Aorta (tissue), 5 donors: ENCODE data around the gene PALM3. TPM values are rescaled to one million over a fixed set of nuclear protein-coding genes. Genes with fewer than 3 reads are reported as not detected.
"Not testable (repeated sequence)": the region's sequence is repeated elsewhere in the genome, so short reads cannot be mapped to it uniquely, and the experiment has no call there.

Experiments used
- ATAC-seq: fragments of 200-7000 bp; cut with Tn5 transposase; one replicate; pipeline ENCODE4 v1.9.1; 2022; ENCODE audit warnings: moderate library complexity; ENCODE audit not compliant: low FRiP score
- DNase-seq, 2 donors: peaks; one replicate each; pipeline ENCODE4 v3.0.0-alpha.2; 2020
- H3K27ac ChIP-seq, 2 donors: one replicate each; pipeline ENCODE4 v1.5.1; 2013; ENCODE audit warnings: low read length in 2 of 2, mild to moderate bottlenecking in 2 of 2, moderate library complexity in 2 of 2, control low read depth in 1 of 2, inconsistent platforms in 1 of 2, low read depth in 1 of 2
- H3K27me3 ChIP-seq, 2 donors: one replicate each; pipeline ENCODE4 v1.6.1; 2013; ENCODE audit warnings: control low read depth in 1 of 2, low read length in 1 of 2, mild to moderate bottlenecking in 1 of 2, moderate library complexity in 1 of 2; ENCODE audit not compliant: insufficient read depth in 2 of 2, control insufficient read depth in 1 of 2
- H3K36me3 ChIP-seq, 2 donors: one replicate each; pipeline ENCODE4 v1.6.1; 2013; ENCODE audit warnings: control low read depth in 1 of 2, low read length in 1 of 2, mild to moderate bottlenecking in 1 of 2; ENCODE audit not compliant: insufficient read depth in 2 of 2, control insufficient read depth in 1 of 2
- H3K4me1 ChIP-seq, 2 donors: one replicate each; pipeline ENCODE4 v1.6.1; 2013; ENCODE audit warnings: low read length in 2 of 2, control low read depth in 1 of 2, mild to moderate bottlenecking in 1 of 2, moderate library complexity in 1 of 2; ENCODE audit not compliant: insufficient read depth in 2 of 2, control insufficient read depth in 1 of 2
- H3K4me3 ChIP-seq, 2 donors: one replicate each; pipeline ENCODE4 v1.5.1; 2013; ENCODE audit warnings: low read length in 2 of 2, control low read depth in 1 of 2, mild to moderate bottlenecking in 1 of 2
- H3K9me3 ChIP-seq: one replicate; pipeline ENCODE4 v1.6.1; 2013; ENCODE audit warnings: mild to moderate bottlenecking, low read length; ENCODE audit not compliant: control insufficient read depth
- WGBS, 2 donors: extraction: QIAGEN DNeasy Blood & Tissue Kit; methylation state at CpG; one replicate each; pipeline ENCODE4 v1.1.7; 2013; 5-methylcytosine and 5-hydroxymethylcytosine counted together
- intact Hi-C, 2 donors: fragments of 100-400 bp; cut with DNase I; formaldehyde crosslinking; loops; one replicate each; pipeline versions ENCODE4 v1.14.2 to v1.15.0; 2022
- polyA plus RNA-seq, 2 donors: library from polyadenylated mRNA; stranded (reverse); fragments of 200-250 nt; gene quantifications; one replicate each; pipeline ENCODE4 v1.2.3, GENCODE V29; 2013
- total RNA-seq, 2 donors: library from RNA; stranded (reverse); fragmentation: NEBNext Ultra II Directional; extraction: Animal tissue kit (Norgen Biotek cat#: 25700); gene quantifications; one replicate each; pipeline ENCODE4 v1.2.1, GENCODE V29; 2021
- donor health status: healthy with polysubstance abuse.
- donor health status: Bipolar disorder and iron deficiency.
- donor health status: DM: no; HTN: no; CAD: no.
- donor health status: DM: no; HTN: no; CAD: no.
- donor health status: DM: yes; HTN: yes; CAD: no.

The PALM3 gene
- total and polyA plus RNA-seq, 4 donors, result 0.18 to 3.5 (median 0.63) TPM; not detected in 1

- ATAC-seq (no peak), DNase-seq (no peak)
- 96% methylated on average over 2 of the region's 2 CpGs for WGBS, 2 donors
- no peak overlapping the region for H3K4me3 ChIP-seq
- no peaks in the 10 kb centered on the region for H3K36me3 ChIP-seq
- H3K4me1 ChIP-seq, result no peaks in the 10 kb centered on the region
- H3K9me3 ChIP-seq, result no peaks in the 10 kb centered on the region
- no peak overlapping the region for H3K27ac ChIP-seq
- intact Hi-C loops, result no loop called here
- H3K27me3 ChIP-seq, result no peaks in the 10 kb centered on the region
These were observed 27.9 kb downstream of the PALM3 start for GRCh38 chr19:14033946-14034345.

GRCh38 chr19:14031719-14032480 is 30.0 kb downstream of the PALM3 start, which contains the start of gene IL27RA:
TSS of gene IL27RA (plus strand) at chr19:14031762. CDS start at chr19:14031873, 111 bp downstream.
- ATAC-seq (peak; percentile 81), DNase-seq (peak; percentile 71 to 84)
- no peaks in the 10 kb centered on the region for H3K9me3 ChIP-seq
- no peaks in the 10 kb centered on the region for H3K27me3 ChIP-seq
- H3K4me3 ChIP-seq, result peak within 1 kb of the TSS in 1 of 2 donors; percentile 30
- no peaks in the 10 kb centered on the region for H3K4me1 ChIP-seq
- WGBS, 2 donors, result 0% methylated on average over 58 to 63 of the region's 63 CpGs
- H3K36me3 ChIP-seq, result no peaks in the 10 kb centered on the region
- H3K27ac ChIP-seq, result no peak within 1 kb of the TSS
- intact Hi-C loops, result no loop called here

GRCh38 chr19:14030997-14031718 is 30.7 kb downstream of the PALM3 start:
- Histone ChIP-seq H3K9me3 (no peaks in the 10 kb centered on the region), H3K36me3 (no peaks in the 10 kb centered on the region), H3K4me3 (peak overlapping the region in 1 of 2 donors; percentile 30), H3K27me3 (no peaks in the 10 kb centered on the region), H3K27ac (no peak overlapping the region), H3K4me1 (no peaks in the 10 kb centered on the region)
- 20 to 24% methylated on average over 20 of the region's 20 CpGs for WGBS, 2 donors
- DNase-seq, result no peak
- no peak for ATAC-seq
- intact Hi-C loops, result no loop called here

GRCh38 chr19:14028901-14029300 is 33.0 kb downstream of the PALM3 start:
- Histone ChIP-seq H3K9me3 (no peaks in the 10 kb centered on the region), H3K4me1 (no peaks in the 10 kb centered on the region), H3K4me3 (no peak overlapping the region), H3K27ac (no peak overlapping the region), H3K27me3 (no peaks in the 10 kb centered on the region), H3K36me3 (no peaks in the 10 kb centered on the region)
- WGBS, 2 donors, result 76 to 80% methylated on average over 4 of the region's 4 CpGs
- ATAC-seq (no peak), DNase-seq (no peak)
- intact Hi-C loops, result no loop called here

GRCh38 chr19:14027856-14028450 is 33.9 kb downstream of the PALM3 start, which contains the start of gene RLN3:
TSS of gene RLN3 (plus strand) at chr19:14028148. CDS start at chr19:14028205, 57 bp downstream.
- no peak for ATAC-seq
- WGBS, 2 donors, result 79% methylated on average over 24 of the region's 24 CpGs
- H3K27ac ChIP-seq, result no peak within 1 kb of the TSS

GRCh38 chr19:14026652-14027192 is 35.2 kb downstream of the PALM3 start:
- H3K4me1 ChIP-seq, H3K4me3 ChIP-seq, H3K36me3 ChIP-seq, ATAC-seq, H3K27me3 ChIP-seq, H3K9me3 ChIP-seq, DNase-seq, H3K27ac ChIP-seq, intact Hi-C loops: not testable (repeated sequence)
- WGBS, 2 donors, result 90 to 91% methylated on average over 5 of the region's 5 CpGs

More at GRCh38 chr19:14027856-14028450, 33.9 kb downstream of the PALM3 start, which contains the start of gene RLN3:
- no peaks in the 10 kb centered on the region for H3K4me1 ChIP-seq
- H3K9me3 ChIP-seq, result no peaks in the 10 kb centered on the region
- no peak for DNase-seq
- intact Hi-C loops, result no loop called here
- H3K27me3 ChIP-seq, result no peaks in the 10 kb centered on the region
- no peak within 1 kb of the TSS for H3K4me3 ChIP-seq
- H3K36me3 ChIP-seq, result no peaks in the 10 kb centered on the region

- Histone ChIP-seq H3K9me3 (no peaks in the 10 kb centered on the region), H3K27ac (no peak overlapping the region), H3K4me1 (no peaks in the 10 kb centered on the region), H3K4me3 (no peak overlapping the region), H3K36me3 (no peaks in the 10 kb centered on the region), H3K27me3 (no peaks in the 10 kb centered on the region)
- 37 to 46% methylated on average over 9 of the region's 9 CpGs for WGBS, 2 donors
- intact Hi-C loops, result no loop called here
- ATAC-seq (peak; percentile 69), DNase-seq (peak; percentile 74 to 79)
These were observed 38.3 kb downstream of the PALM3 start for GRCh38 chr19:14023404-14024235.

- ATAC-seq (no peak), DNase-seq (no peak)
- intact Hi-C loops, result no loop called here
- no peak overlapping the region for H3K27ac ChIP-seq
- no peak overlapping the region for H3K4me3 ChIP-seq
- H3K4me1 ChIP-seq, result no peaks in the 10 kb centered on the region
- H3K36me3 ChIP-seq, result no peaks in the 10 kb centered on the region
- no peaks in the 10 kb centered on the region for H3K27me3 ChIP-seq
- 75 to 76% methylated on average over 4 of the region's 4 CpGs for WGBS, 2 donors
- no peaks in the 10 kb centered on the region for H3K9me3 ChIP-seq
These were observed 39.4 kb downstream of the PALM3 start for GRCh38 chr19:14022469-14022868.
